Upper lobe of left lung (tissue), 6 donors: Measurements from ENCODE around the gene TNS3. TPM values are rescaled to one million over a fixed set of nuclear protein-coding genes. Genes with fewer than 3 reads are reported as not detected.

ENCODE experiments used
- ATAC-seq, 2 donors: fragments of 200-7000 bp; cut with Tn5 transposase; one replicate each; pipeline ENCODE4 v1.9.1; 2022; ENCODE audit warnings: mild to moderate bottlenecking in 2 of 2, moderate library complexity in 2 of 2; ENCODE audit not compliant: low FRiP score in 2 of 2
- DNase-seq, 2 donors: peaks; one replicate each; pipeline ENCODE4 v3.0.0-alpha.2; 2019 to 2020
- H3K27ac ChIP-seq, 4 donors: fragments of 200-600 bp; sonication (generic); one replicate each; pipeline ENCODE4 v1.5.1; 2016 to 2019
- H3K27me3 ChIP-seq, 4 donors: fragments of 200-600 bp; sonication (generic); one replicate each; pipeline ENCODE4 v1.5.1; 2017 to 2019
- H3K36me3 ChIP-seq, 4 donors: fragments of 200-600 bp; sonication (generic); one replicate each; pipeline ENCODE4 v1.5.1; 2016 to 2019
- H3K4me1 ChIP-seq, 4 donors: fragments of 200-600 bp; sonication (generic); one replicate each; pipeline ENCODE4 v1.5.1; 2018 to 2019
- H3K4me3 ChIP-seq, 4 donors: fragments of 200-600 bp; sonication (generic); one replicate each; pipeline ENCODE4 v1.5.1; 2017 to 2019; ENCODE audit warnings: mild to moderate bottlenecking in 2 of 4, moderate library complexity in 1 of 4
- H3K9me3 ChIP-seq, 4 donors: fragments of 200-600 bp; sonication (generic); one replicate each; pipeline ENCODE4 v1.5.1; 2018 to 2019
- EP300 ChIP-seq, 4 donors: sonication (generic); formaldehyde crosslinking; IDR thresholded peaks; one replicate each; pipeline ENCODE4 v1.5.1; 2017; ENCODE audit warnings: antibody characterized with exemption in 4 of 4, control low read depth in 2 of 4
- POLR2A ChIP-seq, 4 donors: fragments of 450-650 bp; IDR thresholded peaks; one replicate each; pipeline ENCODE4 v1.5.1; 2016 to 2017; ENCODE audit warnings: antibody characterized with exemption in 4 of 4, mild to moderate bottlenecking in 2 of 4
- POLR2AphosphoS5 ChIP-seq, 2 donors: sonication (generic); formaldehyde crosslinking; IDR thresholded peaks; one replicate each; pipeline ENCODE4 v1.5.1; 2017; ENCODE audit warnings: antibody characterized with exemption in 2 of 2
- WGBS, 2 donors: methylation state at CpG; one replicate each; pipeline ENCODE4 v1.1.5; 2017 to 2018; 5-methylcytosine and 5-hydroxymethylcytosine counted together
- total RNA-seq, 6 donors: library from RNA; depleted of rRNA in 4 of 6; stranded (reverse); fragments of >200 nt in 4 of 6; gene quantifications; one replicate each; pipeline versions ENCODE4 v1.1.0 to v1.2.1, GENCODE V29; 2016 to 2021
- TF ChIP-seq, protein P1 (sequence below), 6 experiments: fragments of 450-650 bp in 4 of 6; fragments of 200-600 bp in 2 of 6; sonication (generic) in 2 of 6; IDR thresholded peaks; one replicate each; pipeline ENCODE4 v1.5.1; 2016 to 2019; ENCODE audit warnings: antibody characterized with exemption in 6 of 6
- donor health status: DM: no; HTN: no; CAD: no; lungs with moderate emphysema.
- donor health status: DM: no; HTN: yes; CAD: no; lungs with severe emphysema.

Gene TNS3
- total RNA-seq, 6 donors from 2014 or later = 90.6 to 266 (median 143) TPM

DNA sequence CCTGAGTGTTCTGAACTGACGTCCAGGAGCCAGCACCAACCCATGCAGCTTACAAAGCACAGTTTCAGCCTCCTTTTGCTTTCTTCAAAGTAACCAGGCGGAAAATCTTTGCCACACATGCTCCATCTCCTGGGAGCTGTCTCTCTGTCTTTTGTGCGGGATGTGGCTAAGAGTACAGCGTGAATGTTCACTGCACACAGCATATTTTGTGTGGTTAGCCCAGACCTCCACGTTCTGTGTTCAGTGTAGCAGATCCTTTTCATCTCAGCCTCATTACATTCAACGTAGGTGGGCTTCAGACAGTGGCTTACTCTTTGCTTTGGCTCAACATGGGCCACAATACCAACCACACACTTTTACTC is 200.8 kb downstream of the TNS3 start:
- no peaks in the 10 kb centered on the region for H3K9me3 ChIP-seq
- WGBS, 2 donors = 65 to 70% methylated on average over 6 of the region's 6 CpGs
- no peak for DNase-seq
- H3K27me3 ChIP-seq = no peaks in the 10 kb centered on the region
- H3K27ac ChIP-seq = peak overlapping the region in 3 of 4 donors; percentile 61 to 70 (median 61)
- H3K36me3 ChIP-seq = no peaks in the 10 kb centered on the region
- H3K4me3 ChIP-seq = peak overlapping the region in 1 of 4 donors; percentile 31
- TF ChIP-seq POLR2AphosphoS5 (IDR thresholded peaks at IDR 0.05) (no peak), POLR2A (IDR thresholded peaks at IDR 0.05) (no peak), EP300 (IDR thresholded peaks at IDR 0.05) (no peak)
- TF ChIP-seq, protein P1, sequence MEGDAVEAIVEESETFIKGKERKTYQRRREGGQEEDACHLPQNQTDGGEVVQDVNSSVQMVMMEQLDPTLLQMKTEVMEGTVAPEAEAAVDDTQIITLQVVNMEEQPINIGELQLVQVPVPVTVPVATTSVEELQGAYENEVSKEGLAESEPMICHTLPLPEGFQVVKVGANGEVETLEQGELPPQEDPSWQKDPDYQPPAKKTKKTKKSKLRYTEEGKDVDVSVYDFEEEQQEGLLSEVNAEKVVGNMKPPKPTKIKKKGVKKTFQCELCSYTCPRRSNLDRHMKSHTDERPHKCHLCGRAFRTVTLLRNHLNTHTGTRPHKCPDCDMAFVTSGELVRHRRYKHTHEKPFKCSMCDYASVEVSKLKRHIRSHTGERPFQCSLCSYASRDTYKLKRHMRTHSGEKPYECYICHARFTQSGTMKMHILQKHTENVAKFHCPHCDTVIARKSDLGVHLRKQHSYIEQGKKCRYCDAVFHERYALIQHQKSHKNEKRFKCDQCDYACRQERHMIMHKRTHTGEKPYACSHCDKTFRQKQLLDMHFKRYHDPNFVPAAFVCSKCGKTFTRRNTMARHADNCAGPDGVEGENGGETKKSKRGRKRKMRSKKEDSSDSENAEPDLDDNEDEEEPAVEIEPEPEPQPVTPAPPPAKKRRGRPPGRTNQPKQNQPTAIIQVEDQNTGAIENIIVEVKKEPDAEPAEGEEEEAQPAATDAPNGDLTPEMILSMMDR (IDR thresholded peaks at IDR 0.05) = no peak
- peaks cover 5 to 21% (median 14%) of the 10 kb centered on the region in 4 donors for H3K4me1 ChIP-seq
- ATAC-seq = no peak

DNA sequence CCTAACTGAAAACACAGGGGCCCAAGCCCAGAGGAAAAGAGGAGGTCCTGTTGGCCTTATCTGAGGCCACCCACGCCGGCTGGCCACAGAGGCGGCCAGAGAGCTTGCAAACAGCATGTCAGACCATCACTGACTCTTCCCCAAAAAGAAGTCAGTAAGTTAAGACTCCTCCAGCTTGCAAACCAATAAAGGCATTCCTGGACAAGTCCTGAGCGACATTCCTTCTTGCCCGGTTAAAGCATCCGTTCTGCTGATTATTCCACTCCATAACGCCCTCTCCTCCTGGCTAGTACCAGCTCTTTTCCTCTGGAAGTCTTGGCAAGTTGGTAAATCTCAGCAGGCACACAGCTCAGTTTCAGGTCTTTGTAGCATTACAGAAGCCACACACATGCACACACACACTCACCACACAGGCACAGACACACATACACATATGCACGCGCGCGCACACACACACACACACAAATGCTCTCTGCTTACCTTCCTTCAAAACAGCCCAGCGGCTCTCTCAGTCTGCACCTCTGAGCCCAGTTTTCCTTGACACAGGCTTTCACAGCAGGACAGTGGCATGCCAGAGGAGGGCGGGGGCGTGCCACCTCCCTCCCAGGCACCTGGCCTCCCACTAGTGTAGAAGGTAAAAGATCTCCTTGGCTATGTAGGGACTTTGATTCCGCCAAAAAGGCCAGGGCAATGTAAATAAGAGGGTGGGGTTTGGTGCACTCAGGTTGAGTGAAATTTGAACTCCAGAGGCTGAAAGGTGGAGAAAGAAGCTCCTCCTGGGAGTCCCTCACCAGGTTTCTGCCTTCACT is 201.4 kb downstream of the TNS3 start:
- Histone ChIP-seq H3K4me1 (peaks cover 5 to 21% (median 14%) of the 10 kb centered on the region in 4 donors), H3K4me3 (peak overlapping the region in 2 of 4 donors; percentile 27 to 31), H3K9me3 (no peaks in the 10 kb centered on the region), H3K27ac (peak overlapping the region; percentile 47 to 70 (median 61)), H3K27me3 (no peaks in the 10 kb centered on the region), H3K36me3 (no peaks in the 10 kb centered on the region)
- ATAC-seq (peak; percentile 14 to 41), DNase-seq (no peak)
- WGBS, 2 donors = 57 to 71% methylated on average over 13 to 15 of the region's 15 CpGs
- TF ChIP-seq POLR2A (IDR thresholded peaks at IDR 0.05) = no peak
- TF ChIP-seq, protein P1 (IDR thresholded peaks at IDR 0.05) = no peak
- TF ChIP-seq POLR2AphosphoS5 (IDR thresholded peaks at IDR 0.05) = no peak
- no peak for TF ChIP-seq EP300 (IDR thresholded peaks at IDR 0.05)

DNA sequence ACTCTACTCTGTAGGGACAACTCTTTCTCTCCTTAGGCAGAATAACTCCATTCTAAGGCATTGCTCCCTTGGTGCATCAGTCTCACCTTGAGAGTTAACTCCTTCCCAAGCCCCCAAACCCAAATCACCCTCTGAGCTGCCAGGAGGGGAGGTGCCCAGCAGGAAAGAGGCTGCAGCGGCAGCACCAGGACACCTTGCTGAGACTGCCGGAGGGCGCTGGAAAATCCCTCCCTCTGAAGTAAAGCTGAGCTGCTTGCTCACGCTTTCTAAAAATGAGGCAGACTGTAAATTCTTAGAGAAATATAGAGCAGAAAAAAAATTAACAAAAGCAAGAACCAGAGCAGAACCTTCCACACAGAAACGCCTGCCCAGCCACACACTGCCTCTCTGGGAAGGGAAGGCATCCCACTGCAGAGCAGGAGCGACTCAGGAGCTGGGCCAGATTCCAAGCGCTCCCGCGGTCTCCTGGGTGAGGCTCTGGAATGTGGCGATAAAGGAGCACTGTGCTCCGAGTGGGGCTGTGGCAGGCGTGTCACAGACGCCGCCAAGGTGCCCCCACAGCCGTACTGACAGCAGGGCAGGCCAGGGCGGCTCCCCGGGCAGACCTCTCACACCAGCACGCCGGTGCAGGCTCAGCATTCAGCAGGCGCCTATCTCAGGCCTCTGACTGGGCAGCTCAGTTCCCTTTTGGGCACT is 202.1 kb downstream of the TNS3 start:
- Histone ChIP-seq H3K27me3 (no peaks in the 10 kb centered on the region), H3K27ac (peak overlapping the region; percentile 47 to 70 (median 61)), H3K4me3 (peak overlapping the region in 2 of 4 donors; percentile 27 to 31), H3K4me1 (peaks cover 5 to 25% (median 14%) of the 10 kb centered on the region in 4 donors), H3K9me3 (no peaks in the 10 kb centered on the region), H3K36me3 (no peaks in the 10 kb centered on the region)
- ATAC-seq = peak; percentile 59 to 74
- no peak for TF ChIP-seq POLR2A (IDR thresholded peaks at IDR 0.05)
- no peak for TF ChIP-seq EP300 (IDR thresholded peaks at IDR 0.05)
- TF ChIP-seq, protein P1 (IDR thresholded peaks at IDR 0.05) = no peak
- no peak for TF ChIP-seq POLR2AphosphoS5 (IDR thresholded peaks at IDR 0.05)
- 51 to 66% methylated on average over 13 to 20 of the region's 20 CpGs for WGBS, 2 donors
- peak; percentile 53 to 82 for DNase-seq

DNA sequence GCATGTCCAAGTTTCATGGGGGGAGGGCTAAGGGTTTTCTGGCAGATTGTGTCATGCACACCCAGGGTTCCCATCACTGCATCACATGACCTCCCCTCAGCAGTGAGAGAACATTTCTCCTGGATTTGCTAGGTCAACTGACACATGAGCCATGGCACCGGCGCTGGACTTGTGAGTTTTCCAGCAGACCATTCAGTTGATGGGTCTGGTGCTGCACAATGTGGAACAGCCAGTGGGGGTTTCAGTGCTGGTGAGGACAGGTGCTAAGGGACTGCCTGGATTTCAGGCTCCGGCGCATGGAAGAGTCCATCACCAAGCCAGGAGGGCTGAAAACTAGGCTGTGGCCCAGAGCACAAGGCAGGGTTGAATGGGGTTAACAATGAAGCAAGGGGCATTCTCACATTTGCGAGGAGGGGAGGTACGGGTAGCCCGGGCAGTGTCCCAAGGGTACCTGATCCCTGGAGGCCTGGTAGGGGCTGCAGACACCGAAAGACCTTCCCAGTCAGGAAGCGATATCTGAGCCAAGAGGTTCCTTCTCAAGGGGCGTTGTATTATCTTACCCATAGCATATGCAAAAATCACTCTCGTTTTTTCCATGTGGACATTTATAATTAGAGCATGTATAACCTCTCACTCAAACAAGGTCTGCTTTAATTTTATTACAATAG is 203.0 kb downstream of the TNS3 start:
- DNase-seq (no peak), ATAC-seq (no peak)
- no peak for TF ChIP-seq POLR2AphosphoS5 (IDR thresholded peaks at IDR 0.05)
- TF ChIP-seq POLR2A (IDR thresholded peaks at IDR 0.05) = no peak
- TF ChIP-seq EP300 (IDR thresholded peaks at IDR 0.05) = no peak
- TF ChIP-seq, protein P1 (IDR thresholded peaks at IDR 0.05) = no peak

More for the DNA sequence above, 203.0 kb downstream of the TNS3 start:
- H3K4me3 ChIP-seq = no peak overlapping the region
- H3K36me3 ChIP-seq = no peaks in the 10 kb centered on the region
- no peaks in the 10 kb centered on the region for H3K9me3 ChIP-seq
- WGBS, 2 donors = 93 to 97% methylated on average over 7 to 11 of the region's 11 CpGs
- no peaks in the 10 kb centered on the region for H3K27me3 ChIP-seq
- H3K27ac ChIP-seq = no peak overlapping the region
- H3K4me1 ChIP-seq = peaks cover 5 to 25% (median 14%) of the 10 kb centered on the region in 4 donors
